ENCODE measurements around the gene BLCAP.

Gene BLCAP

GRCh38 chr20:37523012-37523391 lies 4.7 kb downstream of the BLCAP start:
- ATAC-seq, result no peak

GRCh38 chr20:37522260-37523011 lies 5.2 kb downstream of the BLCAP start:
- TF ChIP-seq TSHZ2 (CRISPR knock-in tag; IDR thresholded peaks at IDR 0.05) (no peak), ESRRG (CRISPR knock-in tag; IDR thresholded peaks at IDR 0.05) (no peak), ZNF565 (CRISPR knock-in tag; conservative IDR thresholded peaks at IDR 0.05; ENCODE audit: low read depth) (no peak), POU6F1 (CRISPR knock-in tag; IDR thresholded peaks at IDR 0.05; ENCODE audit: borderline replicate concordance, low read depth) (no peak), CSRNP3 (CRISPR knock-in tag; IDR thresholded peaks at IDR 0.05) (no peak), ZNF70 (CRISPR knock-in tag; IDR thresholded peaks at IDR 0.05) (no peak), OSR1 (CRISPR knock-in tag; IDR thresholded peaks at IDR 0.05) (no peak)

More at GRCh38 chr20:37523012-37523391, 4.7 kb downstream of the BLCAP start:
- no peak for TF ChIP-seq ZFP3 (CRISPR knock-in tag; IDR thresholded peaks at IDR 0.05)
- no peak for TF ChIP-seq CSDC2 (CRISPR knock-in tag; IDR thresholded peaks at IDR 0.05)

GRCh38 chr20:37521061-37521771 lies 6.5 kb downstream of the BLCAP start, which contains the start of gene NNAT:
Gene NNAT (plus strand): TSS chr20:37521250. CDS start chr20:37521332, 82 bp downstream.
- TF ChIP-seq TCF4 (CRISPR knock-in tag; IDR thresholded peaks at IDR 0.05; ENCODE audit: borderline replicate concordance), result no peak
- no peak for ATAC-seq

More at GRCh38 chr20:37522260-37523011, 5.2 kb downstream of the BLCAP start:
- ATAC-seq, result peak; percentile 28; the same call in 1 of the 3 replicates

- ATAC-seq, result no peak
- TF ChIP-seq ZFP30 (CRISPR knock-in tag; IDR thresholded peaks at IDR 0.05) (no peak), SNAI2 (CRISPR knock-in tag; IDR thresholded peaks at IDR 0.05) (no peak), POU6F1 (CRISPR knock-in tag; IDR thresholded peaks at IDR 0.05; ENCODE audit: borderline replicate concordance, low read depth) (no peak), CSRNP3 (CRISPR knock-in tag; IDR thresholded peaks at IDR 0.05) (no peak), ZNF8 (CRISPR knock-in tag; IDR thresholded peaks at IDR 0.05) (no peak), ZC3H10 (CRISPR knock-in tag; IDR thresholded peaks at IDR 0.05) (no peak), TCF4 (CRISPR knock-in tag; IDR thresholded peaks at IDR 0.05; ENCODE audit: borderline replicate concordance) (no peak), PATZ1 (CRISPR knock-in tag; IDR thresholded peaks at IDR 0.05; ENCODE audit: borderline replicate concordance) (no peak), ESRRG (CRISPR knock-in tag; IDR thresholded peaks at IDR 0.05) (no peak), ZNF70 (CRISPR knock-in tag; IDR thresholded peaks at IDR 0.05) (no peak), OSR1 (CRISPR knock-in tag; IDR thresholded peaks at IDR 0.05) (no peak), ISL1 (CRISPR knock-in tag; IDR thresholded peaks at IDR 0.05) (no peak), CSDC2 (CRISPR knock-in tag; IDR thresholded peaks at IDR 0.05) (no peak), ARNTL (CRISPR knock-in tag; IDR thresholded peaks at IDR 0.05; ENCODE audit: borderline replicate concordance, low read depth) (no peak), PPARA (CRISPR knock-in tag; IDR thresholded peaks at IDR 0.05; ENCODE audit: borderline replicate concordance) (no peak), TSHZ2 (CRISPR knock-in tag; IDR thresholded peaks at IDR 0.05) (no peak), ZNF565 (CRISPR knock-in tag; conservative IDR thresholded peaks at IDR 0.05; ENCODE audit: low read depth) (no peak), ZFP3 (CRISPR knock-in tag; IDR thresholded peaks at IDR 0.05) (no peak)
Observed at GRCh38 chr20:37520419-37520955, 7.2 kb downstream of the BLCAP start.

All from SK-N-SH treated with all-trans-retinoic acid at 6 μM for 48 hours (cell line).